ENCODE measurements around the gene TMEM132A.

TMEM132A gene

DNA sequence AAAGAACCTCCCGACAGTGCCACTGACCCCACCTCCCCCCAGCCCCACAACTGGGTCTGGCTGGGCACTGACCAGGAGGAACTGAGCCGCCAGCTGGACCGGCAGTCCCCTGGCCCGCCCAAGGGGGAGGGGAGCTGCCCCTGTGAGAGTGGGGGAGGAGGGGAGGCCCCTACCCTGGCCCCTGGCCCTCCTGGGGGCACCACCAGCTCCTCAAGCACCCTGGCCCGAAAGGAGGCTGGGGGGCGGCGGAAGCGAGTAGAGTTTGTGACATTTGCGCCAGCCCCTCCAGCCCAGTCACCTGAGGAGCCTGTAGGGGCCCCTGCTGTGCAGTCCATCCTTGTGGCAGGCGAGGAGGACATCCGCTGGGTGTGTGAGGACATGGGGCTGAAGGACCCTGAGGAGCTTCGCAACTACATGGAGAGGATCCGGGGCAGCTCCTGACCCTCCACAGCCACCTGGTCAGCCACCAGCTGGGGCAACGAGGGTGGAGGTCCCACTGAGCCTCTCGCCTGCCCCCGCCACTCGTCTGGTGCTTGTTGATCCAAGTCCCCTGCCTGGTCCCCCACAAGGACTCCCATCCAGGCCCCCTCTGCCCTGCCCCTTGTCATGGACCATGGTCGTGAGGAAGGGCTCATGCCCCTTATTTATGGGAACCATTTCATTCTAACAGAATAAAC lies 12.3 kb downstream of the TMEM132A start:
- no peak for TF ChIP-seq CTCF (IDR thresholded peaks at IDR 0.05; ENCODE audit: insufficient read depth, low read length, missing control alignments)
- H3K4me3 ChIP-seq (ENCODE audit: low read depth, low read length) = no peak overlapping the region
- ChIA-PET CTCF (no interaction called here), POLR2A (no interaction called here)
- no peak for DNase-seq (ENCODE audit: low read depth, low spot score)

GRCh38 chr11:60937144-60937527 lies 12.9 kb downstream of the TMEM132A start:
- no peak overlapping the region for H3K4me3 ChIP-seq (ENCODE audit: low read depth, low read length)
- DNase-seq (ENCODE audit: low read depth, low spot score) = no peak
- TF ChIP-seq CTCF (IDR thresholded peaks at IDR 0.05; ENCODE audit: insufficient read depth, low read length, missing control alignments) = no peak
- ChIA-PET POLR2A (no interaction called here), CTCF (no interaction called here)

GRCh38 chr11:60937811-60938210 lies 13.6 kb downstream of the TMEM132A start:
- TF ChIP-seq CTCF (IDR thresholded peaks at IDR 0.05; ENCODE audit: insufficient read depth, low read length, missing control alignments) = no peak
- H3K4me3 ChIP-seq (ENCODE audit: low read depth, low read length) = no peak overlapping the region
- CTCF ChIA-PET = no interaction called here
- no peak for DNase-seq (ENCODE audit: low read depth, low spot score)
- POLR2A ChIA-PET = no interaction called here

DNA sequence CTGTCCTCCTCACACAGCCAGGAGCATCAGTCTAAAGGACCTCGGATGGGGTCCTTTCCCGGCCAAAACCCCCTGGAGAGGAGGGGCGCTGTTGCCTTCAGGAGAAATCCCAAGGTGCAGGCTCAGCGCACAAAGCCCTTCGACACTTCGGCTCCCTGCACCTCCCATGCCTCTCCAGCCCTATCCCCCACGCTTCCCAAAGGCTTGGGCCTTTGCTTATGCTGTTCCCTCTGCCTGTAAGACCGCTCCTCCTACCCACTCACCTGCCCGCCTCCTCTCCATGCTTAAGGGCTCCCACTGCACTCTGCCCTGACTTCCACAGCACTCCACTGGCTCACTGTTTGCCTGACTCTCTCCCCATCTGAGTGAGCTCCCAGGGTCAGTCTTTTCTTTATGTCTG lies 14.2 kb downstream of the TMEM132A start:
- TF ChIP-seq CTCF (IDR thresholded peaks at IDR 0.05; ENCODE audit: insufficient read depth, low read length, missing control alignments) = no peak
- CTCF ChIA-PET = no interaction called here
- POLR2A ChIA-PET = no interaction called here
- no peak overlapping the region for H3K4me3 ChIP-seq (ENCODE audit: low read depth, low read length)
- no peak for DNase-seq (ENCODE audit: low read depth, low spot score)

DNA sequence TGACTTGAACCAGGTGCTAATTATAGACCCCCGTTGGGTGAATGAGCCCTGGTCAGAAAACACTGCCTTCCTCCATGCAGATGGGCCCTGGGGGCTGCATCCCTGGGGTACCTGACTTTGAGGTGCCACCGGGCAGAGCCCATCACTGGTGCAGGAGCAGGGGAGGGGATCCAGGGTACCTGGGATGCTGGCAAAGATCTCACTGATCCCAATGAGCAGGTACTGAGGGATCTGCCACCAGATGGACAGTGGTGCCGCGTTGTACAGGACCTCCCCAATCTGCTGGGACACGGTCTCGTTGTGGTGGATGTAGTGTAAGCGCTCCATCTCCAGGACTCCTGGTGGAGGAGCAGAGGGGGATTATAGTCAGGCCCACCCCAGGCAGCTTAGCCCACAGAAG lies 15.0 kb downstream of the TMEM132A start:
- POLR2A ChIA-PET = no interaction called here
- TF ChIP-seq CTCF (IDR thresholded peaks at IDR 0.05; ENCODE audit: insufficient read depth, low read length, missing control alignments) = no peak
- CTCF ChIA-PET = no interaction called here
- no peak overlapping the region for H3K4me3 ChIP-seq (ENCODE audit: low read depth, low read length)
- no peak for DNase-seq (ENCODE audit: low read depth, low spot score)

- ChIA-PET CTCF (interaction anchor here (1.1 kb wide), 1 partner anchor 247 kb away, joined by 3 read pairs; no protein-coding TSS in a partner anchor), POLR2A (no interaction called here)
- DNase-seq (ENCODE audit: low read depth, low spot score) = no peak
- TF ChIP-seq CTCF (IDR thresholded peaks at IDR 0.05; ENCODE audit: insufficient read depth, low read length, missing control alignments) = no peak
- no peak overlapping the region for H3K4me3 ChIP-seq (ENCODE audit: low read depth, low read length)
These were observed 15.6 kb downstream of the TMEM132A start for GRCh38 chr11:60939855-60940254.
